ENCODE results near the gene DISC1.

DISC1 gene

GRCh38 chr1:231695439-231696255, 69.1 kb downstream of the DISC1 start:
- DNase-seq (ENCODE audit: low read depth in 2 of 2): no peak

GRCh38 chr1:231699784-231700183, 73.2 kb downstream of the DISC1 start:
- no peak for DNase-seq (ENCODE audit: low read depth in 2 of 2)

DNA sequence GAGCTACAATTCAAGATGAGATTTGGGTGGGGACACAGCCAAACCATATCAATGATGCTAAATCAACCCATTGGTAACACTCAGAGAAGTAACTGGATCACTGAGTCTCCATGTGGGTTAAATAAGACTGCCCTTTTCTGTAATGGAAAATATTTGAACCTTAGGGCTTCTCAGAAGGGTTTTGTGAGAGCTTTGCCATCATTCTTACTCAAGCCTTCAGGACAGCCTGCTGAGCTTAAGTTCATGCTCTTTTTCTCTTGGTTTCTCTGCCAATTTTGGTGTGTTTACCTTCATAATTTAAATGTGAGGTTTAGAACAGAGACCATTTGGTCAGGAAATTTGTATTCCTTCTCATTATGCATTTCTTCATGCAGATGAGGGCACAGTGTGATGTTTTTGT, 74.7 kb downstream of the DISC1 start:
- DNase-seq (ENCODE audit: low read depth in 2 of 2): no peak

GRCh38 chr1:231702331-231702730, 75.7 kb downstream of the DISC1 start:
- no peak for DNase-seq (ENCODE audit: low read depth in 2 of 2)

DNA sequence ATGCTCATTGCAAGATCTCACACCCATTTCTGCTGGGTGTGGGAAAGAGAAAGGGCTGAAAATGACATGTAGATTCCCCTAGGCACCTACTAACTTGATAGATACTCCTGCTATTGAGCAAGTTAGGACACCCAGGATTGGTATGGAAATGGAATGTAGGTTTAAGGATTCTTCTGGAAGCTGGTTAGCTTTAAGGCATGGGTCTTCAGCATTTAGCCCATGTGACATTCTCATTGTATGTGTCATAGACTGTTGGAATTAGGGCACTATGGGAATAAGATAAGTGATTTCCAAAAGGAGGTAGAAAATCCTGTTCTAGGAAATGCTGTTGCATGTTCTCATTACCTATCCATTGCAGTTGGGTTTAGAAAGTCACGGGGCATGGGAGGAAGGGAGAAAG, 76.2 kb downstream of the DISC1 start:
- no peak for DNase-seq (ENCODE audit: low read depth in 2 of 2)

- no peak for DNase-seq (ENCODE audit: low read depth in 2 of 2)
These were observed 79.5 kb downstream of the DISC1 start for GRCh38 chr1:231705806-231706760.

GRCh38 chr1:231706934-231707333, 80.3 kb downstream of the DISC1 start:
- no peak for DNase-seq (ENCODE audit: low read depth in 2 of 2)

DNA sequence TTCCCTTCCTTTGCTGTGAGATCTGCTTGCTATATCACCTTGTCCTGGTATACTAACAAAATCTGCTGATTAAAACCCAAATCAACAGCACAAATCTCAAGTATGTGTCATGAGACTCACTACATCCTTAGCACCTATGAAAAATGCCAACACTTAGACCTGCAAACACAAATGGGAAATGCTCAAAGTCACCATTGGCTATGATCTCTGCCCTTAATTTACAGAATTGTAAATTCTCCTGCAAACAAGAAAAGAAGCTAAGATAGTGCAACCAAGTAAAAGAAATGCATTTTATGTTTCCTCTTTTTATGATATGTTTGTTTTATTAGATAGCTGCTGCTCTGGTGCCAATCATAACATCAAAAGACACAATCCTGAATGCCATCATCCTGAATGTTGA, 80.8 kb downstream of the DISC1 start:
- no peak for DNase-seq (ENCODE audit: low read depth in 2 of 2)

GRCh38 chr1:231708394-231708793, 81.8 kb downstream of the DISC1 start:
- no peak for DNase-seq (ENCODE audit: low read depth in 2 of 2)

- DNase-seq (ENCODE audit: low read depth in 2 of 2): no peak
These were observed 87.8 kb downstream of the DISC1 start for GRCh38 chr1:231714440-231714839.

DNA sequence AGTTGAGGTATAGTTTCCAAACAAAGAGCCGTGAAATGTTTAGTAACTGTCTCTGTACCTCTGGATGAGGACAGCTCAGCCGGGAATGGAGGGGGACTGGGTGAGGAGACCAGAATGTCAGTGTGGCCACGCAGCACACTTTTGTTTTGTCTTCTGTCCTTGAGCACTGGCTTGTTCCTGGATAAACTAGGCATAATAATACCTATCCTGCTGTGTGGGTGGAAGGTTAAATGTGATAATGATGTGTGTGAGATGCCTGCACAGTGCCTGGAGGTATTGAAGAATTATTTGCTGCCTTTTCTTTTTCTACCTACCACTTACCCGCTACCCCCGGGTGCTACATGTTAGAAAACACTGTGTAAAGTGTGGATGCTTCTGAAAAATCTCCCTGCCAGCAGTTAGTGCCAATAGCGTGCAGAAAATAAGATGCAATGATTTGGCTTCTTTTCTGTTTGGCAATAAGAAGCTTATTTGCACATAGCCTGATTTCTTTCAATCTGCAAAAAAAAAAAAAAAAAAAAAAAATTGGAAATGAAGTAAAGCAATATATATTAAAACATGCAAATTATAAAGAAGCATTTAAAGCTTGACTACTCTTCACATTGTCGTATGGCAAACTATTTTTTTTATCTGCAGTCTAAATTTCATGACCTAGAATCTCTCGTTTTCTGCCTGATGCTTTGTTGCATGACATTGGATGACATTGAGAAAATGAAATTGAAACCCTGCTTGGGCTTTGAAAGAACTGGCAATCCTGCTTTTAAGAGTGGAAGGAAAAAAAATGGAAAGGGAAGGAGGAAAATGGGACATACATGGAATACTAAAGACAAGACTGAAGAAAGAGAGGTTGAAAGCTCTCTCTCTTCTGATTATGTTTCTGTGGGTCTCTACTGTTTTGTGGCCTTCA, 89.5 kb downstream of the DISC1 start:
- DNase-seq (ENCODE audit: low read depth in 2 of 2): no peak

DNA sequence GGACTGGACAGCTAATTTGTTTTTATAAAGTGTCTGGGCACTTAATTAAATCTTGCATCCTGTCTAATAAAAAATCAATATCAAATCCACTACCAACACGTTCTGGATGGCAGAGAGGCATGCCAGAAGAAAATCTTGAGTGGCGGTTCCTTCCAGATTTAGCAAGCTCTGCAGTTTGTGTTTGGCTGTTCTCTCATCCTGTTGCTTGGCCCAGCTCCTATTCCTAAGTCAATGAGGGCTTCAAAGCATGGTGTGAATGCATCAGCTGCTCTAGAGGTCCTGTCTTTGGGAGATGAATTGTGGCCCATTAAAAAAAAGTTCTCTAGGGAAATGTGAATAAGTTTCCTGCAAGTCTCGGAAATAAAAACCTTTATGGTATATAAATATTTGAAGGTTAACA, 90.3 kb downstream of the DISC1 start:
- no peak for DNase-seq (ENCODE audit: low read depth in 2 of 2)

- no peak for DNase-seq (ENCODE audit: low read depth in 2 of 2)
These were observed 93.0 kb downstream of the DISC1 start for GRCh38 chr1:231719485-231720183.

DNA sequence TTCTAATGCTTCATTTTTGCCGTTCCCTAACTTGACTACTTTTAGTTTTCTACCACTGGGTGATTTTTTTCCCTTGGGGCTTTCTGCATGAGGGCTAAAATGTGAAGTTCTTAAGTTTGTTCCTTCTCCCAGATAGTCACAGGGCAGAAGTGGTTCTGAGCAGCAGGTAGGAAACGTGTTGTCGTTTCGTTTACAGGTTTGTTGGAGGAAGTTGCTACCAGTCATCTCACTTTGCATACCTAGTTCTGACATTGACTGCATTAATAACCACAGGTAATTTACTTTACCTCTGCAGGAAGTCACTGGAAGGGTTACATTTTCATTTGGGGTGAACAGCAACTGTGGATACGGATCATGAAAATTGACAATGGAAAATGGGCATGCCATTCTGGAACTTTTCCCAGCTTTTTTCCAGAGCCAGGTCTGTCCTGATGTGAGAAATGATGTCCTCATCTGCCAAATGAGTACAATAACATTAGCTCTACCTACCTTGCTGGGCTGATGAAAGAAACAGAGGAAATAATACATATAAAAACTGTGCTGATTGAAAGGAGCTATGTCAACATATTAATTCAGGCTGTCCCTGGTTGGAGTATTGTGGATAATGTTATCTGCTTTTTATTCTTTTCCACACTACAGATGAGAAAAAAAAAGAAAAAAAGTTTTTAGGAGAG, 94.2 kb downstream of the DISC1 start:
- no peak for DNase-seq (ENCODE audit: low read depth in 2 of 2)

GRCh38 chr1:231721436-231721835, 94.8 kb downstream of the DISC1 start:
- DNase-seq (ENCODE audit: low read depth in 2 of 2): no peak

DNA sequence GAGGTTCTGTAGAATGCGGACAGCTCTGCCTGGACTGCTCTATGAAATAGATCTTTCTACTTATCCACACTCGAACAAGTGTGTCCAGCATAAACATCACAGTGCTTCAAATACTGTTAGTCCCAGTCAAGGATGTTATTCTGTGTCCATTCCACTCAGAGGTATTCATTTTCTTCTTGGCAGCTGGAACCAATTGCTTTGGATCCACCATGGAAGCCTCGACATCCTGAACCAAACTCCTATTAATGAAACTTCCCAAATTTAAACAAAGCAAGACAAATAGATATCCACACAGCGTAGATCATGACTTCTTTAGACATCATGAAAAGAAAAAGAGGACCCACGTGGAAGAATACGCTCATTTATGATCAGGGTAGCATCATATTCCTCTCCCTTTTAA, 95.8 kb downstream of the DISC1 start:
- DNase-seq (ENCODE audit: low read depth in 2 of 2): no peak

DNA sequence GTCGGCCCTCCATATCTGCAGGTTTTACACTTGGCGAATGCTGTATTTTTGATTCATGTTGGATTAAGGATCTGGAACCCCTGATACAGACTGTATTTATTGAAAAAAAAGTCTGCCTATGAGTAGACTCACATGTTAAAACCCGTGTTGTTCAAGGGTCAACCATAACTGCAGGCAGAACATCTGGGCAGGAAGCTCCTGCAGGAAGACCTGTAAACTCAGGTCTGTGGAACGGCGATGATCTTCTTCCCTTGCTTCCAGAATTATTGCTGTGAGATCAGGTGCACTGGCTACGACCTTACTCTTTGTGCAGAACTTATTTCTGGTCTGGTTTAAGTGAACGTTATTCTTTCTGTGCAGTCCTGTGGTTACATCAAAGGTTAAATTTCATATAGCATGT, 96.6 kb downstream of the DISC1 start:
- no peak for DNase-seq (ENCODE audit: low read depth in 2 of 2)

GRCh38 chr1:231724041-231724440, 97.5 kb downstream of the DISC1 start:
- no peak for DNase-seq (ENCODE audit: low read depth in 2 of 2)

DNA sequence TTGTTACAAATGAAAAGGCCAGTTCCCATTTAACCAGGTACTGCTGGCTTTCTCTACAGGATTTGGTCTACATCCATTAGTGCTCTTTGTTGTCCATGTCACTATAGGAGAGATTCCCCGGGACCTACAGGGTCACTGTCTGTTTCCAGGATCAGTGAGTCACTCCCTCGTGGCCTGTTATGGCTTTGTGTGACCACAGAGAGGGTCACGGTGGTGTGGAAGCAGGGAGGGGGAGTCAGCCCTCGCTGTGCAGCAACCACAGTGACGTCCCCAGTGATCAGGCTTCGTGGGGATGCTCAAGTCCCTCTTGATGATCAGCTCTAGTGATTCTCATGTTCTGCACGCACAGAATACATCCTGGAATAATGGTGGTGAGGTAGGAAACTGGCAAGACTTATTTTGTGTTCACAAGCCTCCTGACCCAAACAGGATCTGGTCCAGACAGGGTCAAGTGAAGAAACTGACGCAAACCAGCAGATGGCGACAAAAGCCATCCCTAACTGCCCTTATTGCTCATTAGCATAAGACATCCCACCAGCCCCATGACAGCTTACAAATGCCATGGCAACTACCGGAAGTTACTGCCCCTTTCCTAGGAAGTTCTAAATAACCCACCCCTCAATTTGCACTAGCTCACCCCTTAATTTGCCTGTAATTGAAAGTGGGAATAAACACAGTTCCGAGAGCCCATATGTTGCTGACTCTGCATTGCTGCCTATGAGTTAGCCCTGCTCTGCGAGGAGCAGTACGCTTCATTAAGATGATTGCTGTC, 98.5 kb downstream of the DISC1 start:
- no peak for DNase-seq (ENCODE audit: low read depth in 2 of 2)

DNA sequence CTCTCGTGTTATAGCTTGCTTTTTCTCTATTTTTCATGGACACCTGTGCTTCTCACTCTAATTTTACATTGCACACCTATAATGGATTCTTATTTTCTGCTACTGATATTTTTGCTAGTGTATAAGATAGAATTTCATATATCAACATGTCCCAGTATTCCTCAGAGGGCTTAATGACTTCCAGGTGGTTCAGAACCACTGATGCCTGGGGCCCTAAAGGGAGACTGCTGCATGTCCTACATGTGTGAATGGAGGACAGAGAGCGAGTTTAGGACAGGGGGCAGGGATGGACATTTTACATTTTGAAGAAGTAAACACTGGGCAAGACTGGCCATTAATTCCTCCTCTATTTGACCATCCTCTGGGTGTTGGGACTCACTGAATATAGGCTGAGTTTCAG, 100.6 kb downstream of the DISC1 start:
- DNase-seq (ENCODE audit: low read depth in 2 of 2): no peak

All from stimulated activated CD8-positive, alpha-beta memory T cell treated with anti-CD3 and anti-CD28 coated beads, Interleukin-15, amount 100 ng/mL, for 48 hours (primary cell).